ENCODE measurements around the gene DDI2.

DDI2 gene

DNA sequence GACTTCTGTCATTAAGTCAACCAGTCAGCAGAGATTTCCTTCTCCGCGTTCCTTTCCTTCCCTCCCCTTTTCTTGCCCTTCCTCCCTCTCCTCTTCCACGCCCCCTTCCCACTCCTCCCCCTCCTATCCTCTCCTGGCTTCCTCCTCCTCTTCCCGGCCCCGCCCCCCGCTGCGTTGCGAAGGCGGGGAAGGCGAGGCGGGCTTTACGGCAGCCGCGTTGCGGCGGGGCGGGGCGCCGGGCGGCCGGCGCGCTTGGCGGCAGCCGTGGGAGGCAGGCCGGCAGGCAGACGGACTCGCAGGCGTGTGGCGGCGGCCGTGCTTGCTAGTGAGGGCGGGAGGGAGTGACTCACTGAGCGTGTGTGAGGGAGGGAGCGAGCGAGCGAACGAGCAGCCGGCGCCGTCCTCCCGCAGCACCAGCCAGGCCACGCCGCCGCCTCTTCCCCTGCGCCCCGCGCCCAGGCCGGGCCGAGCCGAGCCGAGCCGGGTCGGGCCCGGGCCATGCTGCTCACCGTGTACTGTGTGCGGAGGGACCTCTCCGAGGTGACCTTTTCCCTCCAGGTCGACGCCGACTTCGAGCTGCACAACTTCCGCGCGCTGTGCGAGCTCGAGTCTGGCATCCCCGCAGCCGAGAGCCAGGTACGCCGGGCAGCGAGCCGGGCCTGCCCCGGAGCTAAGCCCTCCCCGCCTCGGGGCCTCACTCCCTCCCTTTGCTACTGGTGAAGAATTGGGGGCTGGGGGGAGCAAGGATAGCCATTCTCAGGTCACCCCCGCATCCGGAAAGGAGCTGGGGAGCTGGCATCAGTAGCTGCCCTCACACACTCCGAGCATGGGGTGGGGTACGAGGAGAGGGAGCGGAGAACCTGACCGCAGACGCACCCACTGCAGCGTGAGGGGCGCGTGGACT lies at the start of gene DDI2 (continued):
- TF ChIP-seq ZNF248 (tag by site-specific recombination; IDR thresholded peaks at IDR 0.05) (no peak), ZNF2 (tag by site-specific recombination; IDR thresholded peaks at IDR 0.05) (peak; percentile 78), GLIS1 (tag by site-specific recombination; IDR thresholded peaks at IDR 0.05) (peak; percentile 81), ZNF302 (tag by site-specific recombination; IDR thresholded peaks at IDR 0.05; ENCODE audit: low read depth) (no peak), ZNF530 (tag by site-specific recombination; IDR thresholded peaks at IDR 0.05; ENCODE audit: low read depth) (no peak), ZNF280D (tag by site-specific recombination; IDR thresholded peaks at IDR 0.05) (no peak), ZSCAN30 (tag by site-specific recombination; IDR thresholded peaks at IDR 0.05) (peak; percentile 89; the same call in 1 of the 2 replicates), ZBTB26 (tag by site-specific recombination; optimal IDR thresholded peaks at IDR 0.05) (peak; percentile 91), ZNF629 (tag by site-specific recombination; IDR thresholded peaks at IDR 0.05) (no peak; the same call in 1 of the 2 replicates), PRDM4 (tag by site-specific recombination; IDR thresholded peaks at IDR 0.05) (no peak), ZNF10 (tag by site-specific recombination; IDR thresholded peaks at IDR 0.05) (no peak; the same call in 1 of the 2 replicates), ZNF292 (tag by site-specific recombination; IDR thresholded peaks at IDR 0.05; ENCODE audit: borderline replicate concordance, low read depth) (no peak), ZNF202 (tag by site-specific recombination; IDR thresholded peaks at IDR 0.05; ENCODE audit: borderline replicate concordance) (no peak), TRIM28 (IDR thresholded peaks at IDR 0.05; ENCODE audit: borderline replicate concordance, low read length) (peak; percentile 48; the same call in 1 of the 2 replicates), GLIS2 (tag by site-specific recombination; IDR thresholded peaks at IDR 0.05) (peak; percentile 39), ZNF792 (tag by site-specific recombination; IDR thresholded peaks at IDR 0.05) (no peak), ZNF426 (tag by site-specific recombination; IDR thresholded peaks at IDR 0.05) (no peak), FEZF1 (tag by site-specific recombination; IDR thresholded peaks at IDR 0.05) (no peak), ZNF571 (tag by site-specific recombination; IDR thresholded peaks at IDR 0.05) (no peak), KLF7 (tag by site-specific recombination; IDR thresholded peaks at IDR 0.05; ENCODE audit: borderline replicate concordance) (0 out of 2 replicates have a peak, but pooled peaks have one; percentile 20), ZEB2 (tag by site-specific recombination; IDR thresholded peaks at IDR 0.05) (peak; percentile 11; the same call in 1 of the 2 replicates), ZNF148 (tag by site-specific recombination; IDR thresholded peaks at IDR 0.05; ENCODE audit: borderline replicate concordance) (no peak), ZNF23 (tag by site-specific recombination; IDR thresholded peaks at IDR 0.05; ENCODE audit: borderline replicate concordance) (no peak)
- TF ChIP-seq, protein P1, sequence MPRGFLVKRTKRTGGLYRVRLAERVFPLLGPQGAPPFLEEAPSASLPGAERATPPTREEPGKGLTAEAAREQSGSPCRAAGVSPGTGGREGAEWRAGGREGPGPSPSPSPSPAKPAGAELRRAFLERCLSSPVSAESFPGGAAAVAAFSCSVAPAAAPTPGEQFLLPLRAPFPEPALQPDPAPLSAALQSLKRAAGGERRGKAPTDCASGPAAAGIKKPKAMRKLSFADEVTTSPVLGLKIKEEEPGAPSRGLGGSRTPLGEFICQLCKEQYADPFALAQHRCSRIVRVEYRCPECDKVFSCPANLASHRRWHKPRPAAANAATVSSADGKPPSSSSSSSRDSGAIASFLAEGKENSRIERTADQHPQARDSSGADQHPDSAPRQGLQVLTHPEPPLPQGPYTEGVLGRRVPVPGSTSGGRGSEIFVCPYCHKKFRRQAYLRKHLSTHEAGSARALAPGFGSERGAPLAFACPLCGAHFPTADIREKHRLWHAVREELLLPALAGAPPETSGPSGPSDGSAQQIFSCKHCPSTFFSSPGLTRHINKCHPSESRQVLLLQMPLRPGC (tag by site-specific recombination; IDR thresholded peaks at IDR 0.05): no peak
- TF ChIP-seq, protein P2, sequence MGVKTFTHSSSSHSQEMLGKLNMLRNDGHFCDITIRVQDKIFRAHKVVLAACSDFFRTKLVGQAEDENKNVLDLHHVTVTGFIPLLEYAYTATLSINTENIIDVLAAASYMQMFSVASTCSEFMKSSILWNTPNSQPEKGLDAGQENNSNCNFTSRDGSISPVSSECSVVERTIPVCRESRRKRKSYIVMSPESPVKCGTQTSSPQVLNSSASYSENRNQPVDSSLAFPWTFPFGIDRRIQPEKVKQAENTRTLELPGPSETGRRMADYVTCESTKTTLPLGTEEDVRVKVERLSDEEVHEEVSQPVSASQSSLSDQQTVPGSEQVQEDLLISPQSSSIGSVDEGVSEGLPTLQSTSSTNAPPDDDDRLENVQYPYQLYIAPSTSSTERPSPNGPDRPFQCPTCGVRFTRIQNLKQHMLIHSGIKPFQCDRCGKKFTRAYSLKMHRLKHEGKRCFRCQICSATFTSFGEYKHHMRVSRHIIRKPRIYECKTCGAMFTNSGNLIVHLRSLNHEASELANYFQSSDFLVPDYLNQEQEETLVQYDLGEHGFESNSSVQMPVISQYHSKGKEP (tag by site-specific recombination; IDR thresholded peaks at IDR 0.05): peak; percentile 52; the same call in 1 of the 2 replicates
